GM18511 (cell line): ENCODE measurements around the gene CACNA1C.
"Not testable (repeated sequence)": the region's sequence is repeated elsewhere in the genome, so short reads cannot be mapped to it uniquely, and the experiment has no call there.

Source experiments
- ATAC-seq: cut with Tn5 transposase; IDR thresholded peaks from one replicate; pipeline ENCODE4 v1.9.1; 2021; ENCODE audit warnings: mild to moderate bottlenecking, moderate library complexity; ENCODE audit not compliant: unreplicated experiment

The CACNA1C gene

DNA sequence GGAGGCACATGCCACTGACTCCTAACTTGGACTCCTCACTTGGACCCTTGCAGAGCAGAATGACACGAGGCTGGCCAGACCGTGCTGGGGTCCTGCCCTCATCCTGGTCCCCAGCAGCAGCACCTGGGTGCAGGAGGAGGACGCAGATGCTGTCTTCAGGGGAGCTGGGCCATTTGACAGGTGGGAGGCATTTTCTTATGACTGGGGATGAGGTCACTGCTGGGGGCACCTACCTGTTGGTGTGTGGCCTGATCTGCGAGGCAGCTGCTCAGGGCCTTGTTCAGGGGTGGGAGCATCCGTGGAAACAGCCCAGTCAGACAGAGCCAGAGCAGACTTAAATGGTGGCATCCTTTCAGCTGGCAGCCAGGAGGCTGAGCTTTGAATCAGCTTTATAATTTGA is 57.3 kb downstream of the CACNA1C start:
- no peak for ATAC-seq

- no peak for ATAC-seq
Observed at GRCh38 chr12:2110849-2111566, 58.2 kb downstream of the CACNA1C start.

DNA sequence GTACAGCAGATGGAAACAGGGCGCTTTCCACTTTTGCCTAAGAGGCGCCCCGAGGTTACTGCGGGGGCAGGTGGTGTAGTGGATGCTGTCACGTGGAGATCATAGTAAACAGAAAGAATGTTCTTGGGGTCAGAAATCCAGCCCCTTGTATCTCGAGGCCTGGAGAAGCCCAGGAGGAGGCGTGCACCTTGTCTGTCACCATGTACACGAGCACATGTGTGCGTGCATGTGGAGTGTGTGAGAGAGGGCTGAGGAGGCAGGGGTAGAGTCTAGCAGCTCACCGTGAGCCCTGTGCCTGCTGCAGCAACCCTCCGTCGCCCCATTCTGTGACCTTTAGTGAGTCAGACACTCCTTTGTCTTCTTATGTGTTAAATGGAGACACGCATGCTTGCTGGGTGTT is 59.0 kb downstream of the CACNA1C start:
- ATAC-seq, result no peak

- no peak for ATAC-seq
Observed at GRCh38 chr12:2112401-2112800, 59.6 kb downstream of the CACNA1C start.

DNA sequence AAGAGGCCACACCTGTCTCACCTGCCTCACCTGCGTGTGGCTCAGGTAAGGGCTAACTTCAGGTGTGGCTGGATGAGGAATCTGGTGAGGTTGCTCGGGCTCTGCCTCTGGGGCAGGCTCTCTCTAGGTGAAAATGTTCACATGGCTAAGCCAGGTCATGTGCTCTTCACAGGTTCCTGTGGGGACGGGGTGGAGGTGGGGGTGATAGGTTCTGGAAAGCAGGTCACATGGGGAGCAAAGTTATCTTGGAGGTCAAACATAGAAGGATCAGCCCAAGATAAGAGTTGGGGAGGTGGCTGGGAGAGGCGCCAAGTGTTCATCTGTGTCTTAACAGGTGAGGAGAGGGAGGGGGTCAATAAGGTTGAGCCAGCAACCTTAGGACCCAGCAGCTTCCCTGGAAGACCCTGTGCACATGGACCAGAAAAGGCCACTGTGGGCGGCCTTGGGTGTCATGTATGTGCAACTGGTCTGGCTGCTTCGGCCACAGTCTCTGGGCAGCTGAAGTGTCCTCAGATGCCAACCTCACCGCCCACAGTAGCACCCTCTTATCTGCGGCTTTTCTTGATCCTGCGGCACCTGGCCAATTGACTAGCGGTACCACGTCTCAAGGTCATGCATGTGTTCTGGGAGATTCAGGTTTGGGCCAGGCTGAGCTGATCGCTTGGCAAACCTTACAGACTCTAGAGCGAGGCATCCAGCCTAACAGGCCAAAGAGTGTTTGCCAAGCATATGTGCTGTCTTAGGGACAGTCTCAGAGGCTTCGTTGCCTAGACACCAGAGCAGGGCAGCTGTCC is 60.5 kb downstream of the CACNA1C start:
- ATAC-seq, result no peak

GRCh38 chr12:2114071-2114470 is 61.3 kb downstream of the CACNA1C start:
- no peak for ATAC-seq

- ATAC-seq, result no peak
Observed at GRCh38 chr12:2115101-2115845, 62.5 kb downstream of the CACNA1C start.

- no peak for ATAC-seq
Observed at GRCh38 chr12:2117541-2117940, 64.8 kb downstream of the CACNA1C start.

GRCh38 chr12:2118061-2118460 is 65.3 kb downstream of the CACNA1C start:
- no peak for ATAC-seq

DNA sequence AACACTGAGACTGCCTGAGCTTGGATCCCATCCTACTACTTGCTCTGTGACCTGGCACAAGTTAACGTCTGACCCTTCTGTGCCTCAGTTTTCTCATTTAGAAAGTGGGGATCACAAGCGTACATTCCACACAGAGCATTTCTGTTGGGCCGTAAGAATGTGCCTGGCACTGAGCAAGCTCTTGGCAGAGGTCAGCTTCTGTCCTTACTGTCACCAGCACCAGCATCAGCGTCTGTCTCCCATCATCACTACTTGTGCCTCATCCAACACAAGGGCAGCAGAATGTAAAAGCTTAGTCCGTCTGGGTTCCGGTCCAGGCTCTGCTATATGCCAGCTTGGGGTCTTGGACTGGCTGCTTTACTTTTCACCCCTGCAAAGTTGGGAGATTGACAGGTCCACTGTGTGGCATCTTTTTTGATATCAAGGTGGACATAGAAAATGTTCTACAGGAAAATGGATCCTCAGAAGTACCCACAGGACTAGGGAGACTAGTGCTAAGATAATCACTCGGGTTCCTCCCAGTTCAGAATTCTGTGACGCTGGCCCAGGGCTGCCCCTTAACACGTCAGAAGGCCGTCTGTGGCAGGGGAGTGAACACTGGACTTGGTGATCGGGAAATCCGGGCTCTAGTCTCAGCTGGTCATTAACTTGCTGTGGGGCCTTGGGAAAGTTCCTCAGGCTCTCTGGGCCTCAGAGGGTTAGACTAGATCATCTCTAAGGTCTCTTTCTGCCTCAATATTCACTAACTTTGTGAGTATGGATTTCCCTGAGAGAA is 65.9 kb downstream of the CACNA1C start:
- ATAC-seq, result no peak

DNA sequence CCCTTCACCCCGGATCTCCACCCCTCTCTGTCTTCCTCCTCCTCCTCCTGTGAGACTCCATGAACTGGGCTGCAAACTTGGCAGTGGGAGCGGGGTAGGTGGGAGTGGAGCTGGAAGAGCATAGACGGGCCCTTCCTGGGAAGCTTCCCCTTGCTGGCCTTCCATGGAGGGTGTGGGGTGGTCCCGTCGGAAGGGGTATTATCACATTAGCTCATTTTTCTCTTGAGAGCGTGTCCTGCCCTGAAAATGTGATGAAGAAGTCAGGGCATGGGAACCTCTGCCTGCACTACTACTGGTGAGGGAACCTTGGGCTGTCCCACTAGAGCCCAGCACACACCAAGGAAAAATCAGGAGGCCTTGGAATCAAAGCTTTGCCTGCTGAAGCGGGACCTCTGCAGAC is 66.5 kb downstream of the CACNA1C start:
- ATAC-seq, result no peak

DNA sequence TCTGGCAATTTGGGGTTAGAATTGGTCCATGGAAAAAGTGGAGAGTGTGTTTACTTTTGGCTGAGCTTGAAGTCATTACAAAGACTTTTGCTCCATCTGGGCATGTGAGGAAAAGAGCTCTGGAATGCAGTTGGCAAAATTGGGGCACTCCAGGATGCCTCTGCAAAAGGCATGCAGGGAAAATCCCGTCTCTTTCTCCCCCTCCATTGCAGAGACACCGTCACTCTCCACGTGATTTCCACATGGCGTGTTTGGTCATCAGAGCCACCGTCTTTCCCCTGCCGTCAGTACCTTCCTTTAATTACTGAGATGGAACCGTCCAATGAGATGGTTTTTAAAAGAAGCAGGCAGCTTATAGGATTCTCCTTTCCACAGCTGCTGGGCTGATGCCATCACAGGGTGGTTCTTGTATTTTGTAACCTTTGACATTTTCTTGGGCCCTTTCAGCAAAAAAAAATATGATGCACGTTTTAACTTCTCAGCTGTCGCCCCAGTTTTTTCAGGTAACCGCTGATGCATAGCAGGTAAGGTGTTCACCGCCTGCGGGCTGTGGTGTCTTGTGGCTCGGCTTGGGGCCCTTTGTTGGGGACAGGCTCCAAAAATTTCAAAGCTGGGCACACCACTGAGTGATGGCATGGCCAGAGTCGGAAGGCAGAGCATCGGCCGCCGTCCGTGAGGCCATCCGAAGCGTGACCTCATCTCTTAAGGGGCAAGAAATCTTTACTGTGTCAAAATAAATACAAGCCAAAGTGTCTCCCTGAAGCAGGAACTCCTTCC is 68.4 kb downstream of the CACNA1C start:
- ATAC-seq, result no peak

DNA sequence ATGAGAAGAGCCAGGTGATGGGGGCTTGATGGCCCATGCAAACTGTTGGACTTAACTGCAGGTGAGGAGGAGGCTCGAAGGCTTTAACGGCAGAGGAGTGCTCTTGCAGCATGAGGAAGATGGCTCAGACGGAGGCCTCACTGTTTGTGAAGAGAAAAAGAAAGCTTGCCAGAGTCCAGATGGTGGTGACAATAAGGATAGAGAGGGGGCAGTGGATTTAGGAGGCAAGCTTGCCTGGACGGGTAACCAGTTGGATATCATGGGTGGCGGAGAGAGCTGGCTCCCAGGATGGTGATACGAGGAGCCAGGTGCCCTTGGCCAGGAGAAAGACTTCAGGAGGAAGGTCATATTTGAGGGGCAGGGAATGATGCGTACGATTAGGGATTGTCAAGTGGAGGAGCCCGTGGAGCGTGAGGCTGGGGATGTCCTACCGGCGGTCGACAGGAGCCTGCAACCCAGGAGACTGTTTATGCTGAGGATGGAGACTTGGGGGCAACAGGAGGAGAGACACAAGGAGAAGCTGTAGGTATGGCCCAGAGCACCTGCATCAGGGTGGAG is 71.8 kb downstream of the CACNA1C start:
- ATAC-seq, result no peak

DNA sequence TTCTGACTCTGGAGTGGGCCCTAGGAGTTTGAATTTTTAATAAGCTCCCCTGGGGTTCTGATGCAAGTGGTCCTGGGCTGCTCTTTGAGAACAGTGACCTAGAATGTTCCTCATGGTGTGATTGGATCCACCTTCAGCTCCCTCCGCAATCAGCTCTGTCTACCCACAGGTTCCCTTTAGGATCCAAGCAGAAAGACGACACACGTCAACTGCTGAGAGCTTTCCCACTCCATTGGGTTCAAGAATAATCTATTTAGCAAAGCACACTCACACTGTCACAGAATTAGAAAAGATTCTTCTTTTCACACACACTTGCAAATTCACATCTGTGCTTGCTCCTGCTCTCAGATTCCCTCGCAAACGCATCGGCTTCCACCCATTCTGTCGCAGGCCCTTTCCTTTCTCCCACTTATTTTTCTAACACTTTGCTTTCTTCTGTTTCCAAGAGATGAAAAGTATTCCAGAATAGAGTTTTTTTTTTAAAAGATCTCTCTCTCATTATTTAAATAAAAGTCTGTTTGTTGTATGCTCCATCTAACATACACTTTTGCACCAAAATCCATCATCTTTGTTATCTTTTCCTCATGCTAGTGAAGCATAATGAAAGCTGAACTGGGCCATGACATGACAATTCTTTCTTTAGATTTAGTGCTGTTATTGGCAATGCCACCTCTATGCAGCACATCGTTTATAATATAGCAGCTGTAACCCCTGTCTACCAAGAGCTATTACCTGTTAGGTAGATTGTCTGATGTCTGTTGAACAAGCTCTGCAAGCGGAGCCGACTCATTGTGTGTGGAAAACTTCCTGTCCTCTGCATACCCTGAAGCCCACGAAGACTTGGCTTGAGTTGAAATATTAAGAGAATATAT is 73.1 kb downstream of the CACNA1C start:
- no peak for ATAC-seq

DNA sequence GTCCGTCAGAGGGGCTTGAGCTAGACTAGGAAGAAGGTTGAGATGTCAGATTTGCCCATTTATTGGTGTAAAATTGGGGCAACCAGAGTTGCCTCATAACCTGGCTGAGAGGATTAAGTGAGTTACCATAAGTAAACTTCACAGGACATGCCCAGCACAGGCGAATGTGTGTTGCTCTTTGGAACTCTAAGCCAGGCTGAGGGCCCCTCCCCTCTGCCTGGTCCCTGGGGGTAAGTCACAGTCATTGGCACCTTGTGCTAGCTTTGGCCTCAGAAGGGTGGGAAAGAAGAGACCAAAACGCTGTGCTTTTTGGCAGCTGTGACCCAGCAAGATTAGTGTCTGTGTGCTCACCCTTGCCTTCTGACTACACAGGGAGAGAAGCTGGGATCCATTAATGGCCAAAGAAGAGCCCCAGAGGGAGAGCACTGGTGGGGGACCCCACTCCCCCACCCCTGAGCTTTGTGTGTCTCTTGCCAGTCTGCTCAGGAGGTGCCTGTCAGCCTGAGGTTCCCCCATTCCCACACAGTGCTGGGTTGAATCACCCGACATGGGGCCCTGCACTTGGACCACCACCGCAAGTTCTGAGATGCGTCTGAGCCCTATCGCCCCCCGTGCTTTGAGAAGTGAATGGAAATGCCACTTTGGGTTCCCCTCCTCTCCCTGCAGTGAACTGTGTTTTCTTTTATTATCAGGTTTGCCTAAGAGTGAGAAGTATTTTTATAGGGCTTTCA is 74.1 kb downstream of the CACNA1C start:
- ATAC-seq, result no peak

DNA sequence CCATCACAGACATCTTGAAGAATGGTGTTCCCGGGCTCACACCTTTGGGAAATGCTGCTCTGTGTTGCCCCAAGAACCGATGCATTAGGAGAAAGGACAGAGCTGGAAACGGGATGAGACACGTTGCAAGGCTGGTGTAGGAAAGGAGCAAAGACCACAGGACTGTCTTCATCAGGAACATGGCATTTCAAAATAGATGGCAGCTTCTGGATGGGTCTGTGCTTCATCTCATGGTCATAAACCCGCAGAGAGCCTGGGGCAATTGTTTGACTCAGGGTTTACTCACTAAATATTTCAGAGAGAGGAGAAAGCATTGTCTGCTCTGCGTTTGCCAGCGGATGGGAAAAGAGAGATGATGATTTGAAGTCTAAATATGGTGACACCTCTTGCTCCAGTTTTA is 76.3 kb downstream of the CACNA1C start:
- no peak for ATAC-seq

DNA sequence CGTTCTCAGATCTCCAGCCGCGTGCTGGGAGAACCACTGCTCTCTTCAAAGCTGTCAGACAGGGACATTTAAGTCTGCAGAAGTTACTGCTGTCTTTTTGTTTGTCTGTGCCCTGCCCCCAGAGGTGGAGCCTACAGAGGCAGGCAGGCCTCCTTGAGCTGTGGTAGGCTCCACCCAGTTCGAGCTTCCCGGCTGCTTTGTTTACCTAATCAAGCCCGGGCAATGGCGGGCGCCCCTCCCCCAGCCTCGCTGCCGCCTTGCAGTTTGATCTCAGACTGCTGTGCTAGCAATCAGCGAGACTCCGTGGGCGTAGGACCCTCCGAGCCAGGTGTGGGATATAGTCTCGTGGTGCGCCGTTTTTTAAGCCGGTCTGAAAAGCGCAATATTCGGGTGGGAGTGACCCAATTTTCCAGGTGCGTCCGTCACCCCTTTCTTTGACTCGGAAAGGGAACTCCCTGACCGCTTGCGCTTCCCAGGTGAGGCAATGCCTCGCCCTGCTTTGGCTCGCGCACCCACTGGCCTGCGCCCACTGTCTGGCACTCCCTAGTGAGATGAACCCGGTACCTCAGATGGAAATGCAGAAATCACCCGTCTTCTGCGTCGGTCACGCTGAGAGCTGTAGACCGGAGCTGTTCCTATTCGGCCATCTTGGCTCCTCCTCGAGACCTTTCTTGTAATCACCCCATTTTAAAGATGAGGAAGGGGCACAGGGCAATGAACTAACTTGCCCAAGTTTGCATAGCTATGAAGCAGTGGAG is 83.1 kb downstream of the CACNA1C start:
- not testable (repeated sequence) for ATAC-seq

GRCh38 chr12:2136901-2137300 is 84.1 kb downstream of the CACNA1C start:
- ATAC-seq, result no peak
